Neural progenitor cell (in vitro differentiated cells): ENCODE results near the gene KIF5B. TPM values are rescaled to one million over a fixed set of nuclear protein-coding genes. Genes with fewer than 3 reads are reported as not detected.

ENCODE experiments used
- DNase-seq: peaks from one replicate; pipeline ENCODE4 v3.0.0-alpha.2; 2016; ENCODE audit warnings: low spot score
- H2AFZ ChIP-seq: fragments of 200-600 bp; sonication (generic); replicated peaks from 2 replicates; pipeline ENCODE4 v1.6.1; 2016; ENCODE audit warnings: antibody characterized with exemption
- H3F3A ChIP-seq: fragments of 200-600 bp; sonication (generic); 2 replicates; pipeline ENCODE4 v1.6.1; 2016; ENCODE audit warnings: antibody characterized with exemption, low read depth
- H3K27ac ChIP-seq: fragments of 200-600 bp; sonication (generic); 2 replicates; pipeline ENCODE4 v1.5.1; 2016; ENCODE audit warnings: mild to moderate bottlenecking
- H3K27me3 ChIP-seq: fragments of 200-600 bp; sonication (generic); 2 replicates; pipeline ENCODE4 v1.6.1; 2016; ENCODE audit warnings: mild to moderate bottlenecking, moderate library complexity
- H3K36me3 ChIP-seq: fragments of 200-600 bp; sonication (generic); 2 replicates; pipeline ENCODE4 v1.5.1; 2016
- H3K4me1 ChIP-seq: fragments of 200-600 bp; sonication (generic); 2 replicates; pipeline ENCODE4 v1.6.1; 2016; ENCODE audit warnings: mixed run types
- H3K4me2 ChIP-seq: fragments of 200-600 bp; sonication (generic); 2 replicates; pipeline ENCODE4 v1.6.1; 2016
- H3K4me3 ChIP-seq: fragments of 200-600 bp; sonication (generic); 2 replicates; pipeline ENCODE4 v1.5.1; 2016
- H3K79me2 ChIP-seq: fragments of 200-600 bp; sonication (generic); 2 replicates; pipeline ENCODE4 v1.6.1; 2016; ENCODE audit warnings: low read depth
- H3K9ac ChIP-seq: fragments of 200-600 bp; sonication (generic); 2 replicates; pipeline ENCODE4 v1.6.1; 2016
- H3K9me3 ChIP-seq: fragments of 200-600 bp; sonication (generic); 2 replicates; pipeline ENCODE4 v1.5.1; 2016; ENCODE audit warnings: low read depth
- H4K20me1 ChIP-seq: fragments of 200-600 bp; sonication (generic); 2 replicates; pipeline ENCODE4 v1.6.1; 2016; ENCODE audit warnings: low read depth
- H3K27ac Mint-ChIP-seq: 3 replicates; pipeline ENCODE4 v1.8.0; 2021; ENCODE audit warnings: mixed read lengths
- H3K27me3 Mint-ChIP-seq: 2 replicates; pipeline ENCODE4 v1.8.0; 2022; ENCODE audit warnings: low read depth, mild to moderate bottlenecking, inconsistent platforms, moderate library complexity, mixed read lengths; ENCODE audit not compliant: insufficient read depth
- H3K36me3 Mint-ChIP-seq: 3 replicates; pipeline ENCODE4 v1.8.0; 2021; ENCODE audit warnings: mixed read lengths
- H3K4me1 Mint-ChIP-seq: 3 replicates; pipeline ENCODE4 v1.8.0; 2021; ENCODE audit warnings: mixed read lengths
- H3K4me3 Mint-ChIP-seq: 3 replicates; pipeline ENCODE4 v1.8.0; 2021; ENCODE audit warnings: mild to moderate bottlenecking, moderate library complexity, mixed read lengths
- H3K9me3 Mint-ChIP-seq: 3 replicates; pipeline ENCODE4 v1.8.0; 2020; ENCODE audit warnings: mixed read lengths
- CTCF ChIP-seq: fragments of 200-600 bp; sonication (generic); IDR thresholded peaks from 2 replicates; pipeline ENCODE4 v1.5.1; 2017; ENCODE audit warnings: antibody characterized with exemption, mild to moderate bottlenecking
- EZH2 ChIP-seq: fragments of 200-600 bp; sonication (generic); IDR thresholded peaks from 2 replicates; pipeline ENCODE4 v1.6.1; 2017; ENCODE audit warnings: antibody characterized with exemption, mild to moderate bottlenecking, moderate library complexity
- EZH2phosphoT487 ChIP-seq: fragments of 200-600 bp; sonication (generic); IDR thresholded peaks from 2 replicates; pipeline ENCODE4 v1.6.1; 2017; ENCODE audit warnings: antibody characterized with exemption
- total RNA-seq: library from RNA; depleted of rRNA; stranded (reverse); fragments of >200 nt; gene quantifications from 2 replicates; pipeline ENCODE4 v1.2.3, GENCODE V29; 2015; ENCODE audit warnings: low replicate concordance

The KIF5B gene
- total RNA-seq, 1 donor from 2014 or later = 131 TPM

GRCh38 chr10:32004161-32004591, 52.0 kb downstream of the KIF5B start:
- no peaks in the 10 kb centered on the region for H3K79me2 ChIP-seq
- H3K27me3 ChIP-seq = no peaks in the 10 kb centered on the region
- peaks cover 32% of the 10 kb centered on the region for H3F3A ChIP-seq
- Mint-ChIP-seq H3K4me3 (no peak overlapping the region), H3K27ac (peak overlapping the region; percentile 72), H3K27me3 (peaks cover 2% of the 10 kb centered on the region), H3K9me3 (no peaks in the 10 kb centered on the region), H3K36me3 (peaks cover 9% of the 10 kb centered on the region), H3K4me1 (peaks cover 39% of the 10 kb centered on the region)
- no peak overlapping the region for H2AFZ ChIP-seq
- no peak overlapping the region for H3K27ac ChIP-seq
- no peak overlapping the region for H3K9ac ChIP-seq
- H4K20me1 ChIP-seq = no peaks in the 10 kb centered on the region
- peaks cover 4% of the 10 kb centered on the region for H3K36me3 ChIP-seq
- peaks cover 20% of the 10 kb centered on the region for H3K4me1 ChIP-seq
- H3K4me3 ChIP-seq = no peak overlapping the region
- TF ChIP-seq EZH2phosphoT487 (no peak), EZH2 (no peak), CTCF (no peak)
- no peak overlapping the region for H3K4me2 ChIP-seq
- DNase-seq = no peak
- no peaks in the 10 kb centered on the region for H3K9me3 ChIP-seq

GRCh38 chr10:32002531-32002930, 53.7 kb downstream of the KIF5B start:
- peak; percentile 38 for DNase-seq
- Mint-ChIP-seq H3K4me3 (no peak overlapping the region), H3K27me3 (peaks cover 2% of the 10 kb centered on the region), H3K9me3 (no peaks in the 10 kb centered on the region), H3K27ac (peak overlapping the region; percentile 8), H3K36me3 (peaks cover 4% of the 10 kb centered on the region), H3K4me1 (peaks cover 42% of the 10 kb centered on the region)
- Histone ChIP-seq H3K36me3 (no peaks in the 10 kb centered on the region), H3F3A (peaks cover 31% of the 10 kb centered on the region), H4K20me1 (no peaks in the 10 kb centered on the region), H3K9me3 (no peaks in the 10 kb centered on the region), H3K4me1 (peaks cover 20% of the 10 kb centered on the region), H3K4me3 (no peak overlapping the region), H3K27me3 (no peaks in the 10 kb centered on the region), H3K4me2 (no peak overlapping the region), H2AFZ (no peak overlapping the region), H3K79me2 (no peaks in the 10 kb centered on the region), H3K9ac (no peak overlapping the region), H3K27ac (peak overlapping the region; percentile 62)
- TF ChIP-seq EZH2phosphoT487 (no peak), EZH2 (no peak), CTCF (no peak)

GRCh38 chr10:32000937-32001336, 55.3 kb downstream of the KIF5B start:
- Mint-ChIP-seq H3K36me3 (peaks cover 3% of the 10 kb centered on the region), H3K4me1 (peaks cover 42% of the 10 kb centered on the region), H3K27ac (no peak overlapping the region), H3K27me3 (peaks cover 2% of the 10 kb centered on the region), H3K4me3 (no peak overlapping the region), H3K9me3 (no peaks in the 10 kb centered on the region)
- Histone ChIP-seq H3K36me3 (no peaks in the 10 kb centered on the region), H4K20me1 (no peaks in the 10 kb centered on the region), H3K4me3 (no peak overlapping the region), H3K4me2 (no peak overlapping the region), H3K27me3 (no peaks in the 10 kb centered on the region), H3F3A (peaks cover 21% of the 10 kb centered on the region), H3K79me2 (no peaks in the 10 kb centered on the region), H3K27ac (no peak overlapping the region), H3K4me1 (peaks cover 20% of the 10 kb centered on the region), H3K9me3 (no peaks in the 10 kb centered on the region), H3K9ac (no peak overlapping the region), H2AFZ (no peak overlapping the region)
- TF ChIP-seq EZH2 (no peak), EZH2phosphoT487 (no peak), CTCF (no peak)
- DNase-seq = no peak
